ENCODE measurements around the gene PCDHA6.
"Not testable (repeated sequence)": the region's sequence is repeated elsewhere in the genome, so short reads cannot be mapped to it uniquely, and the experiment has no call there.

The PCDHA6 gene

DNA sequence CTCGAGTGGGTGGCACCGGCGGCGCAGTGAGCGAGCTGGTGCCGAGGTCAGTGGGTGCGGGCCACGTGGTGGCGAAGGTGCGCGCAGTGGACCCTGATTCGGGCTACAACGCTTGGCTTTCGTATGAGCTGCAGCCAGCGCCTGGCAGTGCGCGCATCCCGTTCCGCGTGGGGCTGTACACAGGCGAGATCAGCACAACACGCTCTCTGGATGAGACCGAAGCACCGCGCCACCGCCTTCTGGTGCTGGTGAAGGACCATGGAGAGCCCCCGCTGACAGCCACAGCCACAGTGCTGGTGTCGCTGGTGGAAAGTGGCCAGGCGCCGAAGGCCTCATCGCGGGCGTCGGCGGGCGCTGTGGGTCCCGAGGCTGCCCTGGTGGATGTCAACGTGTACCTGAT, 4.3 kb upstream of the PCDHA6 start:
- H3K27ac ChIP-seq (ENCODE audit: low read length): no peak overlapping the region
- no peak overlapping the region for H3K9ac ChIP-seq (ENCODE audit: low read depth, low read length)
- no peaks in the 10 kb centered on the region for H3K27me3 ChIP-seq (ENCODE audit: insufficient read depth, low read length)
- H3K4me3 ChIP-seq (ENCODE audit: low read length): no peak overlapping the region
- H3K36me3 ChIP-seq (ENCODE audit: insufficient read depth, low read depth, low read length): no peaks in the 10 kb centered on the region
- no peaks in the 10 kb centered on the region for H3K4me1 ChIP-seq (ENCODE audit: insufficient read depth, low read length)
- peaks cover 49% of the 10 kb centered on the region; the same call in 1 of the 2 replicates for H3K9me3 ChIP-seq (ENCODE audit: insufficient read depth, low read depth, low read length)

DNA sequence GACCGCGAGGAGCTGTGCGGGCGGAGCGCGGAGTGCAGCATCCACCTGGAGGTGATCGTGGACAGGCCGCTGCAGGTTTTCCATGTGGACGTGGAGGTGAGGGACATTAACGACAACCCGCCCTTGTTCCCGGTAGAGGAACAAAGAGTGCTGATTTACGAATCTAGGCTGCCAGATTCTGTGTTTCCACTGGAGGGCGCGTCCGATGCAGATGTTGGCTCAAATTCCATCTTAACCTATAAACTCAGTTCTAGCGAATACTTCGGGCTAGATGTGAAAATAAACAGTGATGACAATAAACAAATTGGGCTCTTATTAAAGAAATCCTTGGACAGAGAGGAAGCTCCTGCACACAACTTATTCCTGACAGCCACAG, 590 bp downstream of the PCDHA6 start:
- Histone ChIP-seq H3K36me3 (ENCODE audit: insufficient read depth, low read depth, low read length) (no peaks in the 10 kb centered on the region), H3K9me3 (ENCODE audit: insufficient read depth, low read depth, low read length) (peaks cover 45% of the 10 kb centered on the region; the same call in 1 of the 2 replicates), H3K9ac (ENCODE audit: low read depth, low read length) (no peak overlapping the region), H3K4me3 (ENCODE audit: low read length) (no peak overlapping the region), H3K27me3 (ENCODE audit: insufficient read depth, low read length) (no peaks in the 10 kb centered on the region), H3K4me1 (ENCODE audit: insufficient read depth, low read length) (no peaks in the 10 kb centered on the region), H3K27ac (ENCODE audit: low read length) (no peak overlapping the region)

DNA sequence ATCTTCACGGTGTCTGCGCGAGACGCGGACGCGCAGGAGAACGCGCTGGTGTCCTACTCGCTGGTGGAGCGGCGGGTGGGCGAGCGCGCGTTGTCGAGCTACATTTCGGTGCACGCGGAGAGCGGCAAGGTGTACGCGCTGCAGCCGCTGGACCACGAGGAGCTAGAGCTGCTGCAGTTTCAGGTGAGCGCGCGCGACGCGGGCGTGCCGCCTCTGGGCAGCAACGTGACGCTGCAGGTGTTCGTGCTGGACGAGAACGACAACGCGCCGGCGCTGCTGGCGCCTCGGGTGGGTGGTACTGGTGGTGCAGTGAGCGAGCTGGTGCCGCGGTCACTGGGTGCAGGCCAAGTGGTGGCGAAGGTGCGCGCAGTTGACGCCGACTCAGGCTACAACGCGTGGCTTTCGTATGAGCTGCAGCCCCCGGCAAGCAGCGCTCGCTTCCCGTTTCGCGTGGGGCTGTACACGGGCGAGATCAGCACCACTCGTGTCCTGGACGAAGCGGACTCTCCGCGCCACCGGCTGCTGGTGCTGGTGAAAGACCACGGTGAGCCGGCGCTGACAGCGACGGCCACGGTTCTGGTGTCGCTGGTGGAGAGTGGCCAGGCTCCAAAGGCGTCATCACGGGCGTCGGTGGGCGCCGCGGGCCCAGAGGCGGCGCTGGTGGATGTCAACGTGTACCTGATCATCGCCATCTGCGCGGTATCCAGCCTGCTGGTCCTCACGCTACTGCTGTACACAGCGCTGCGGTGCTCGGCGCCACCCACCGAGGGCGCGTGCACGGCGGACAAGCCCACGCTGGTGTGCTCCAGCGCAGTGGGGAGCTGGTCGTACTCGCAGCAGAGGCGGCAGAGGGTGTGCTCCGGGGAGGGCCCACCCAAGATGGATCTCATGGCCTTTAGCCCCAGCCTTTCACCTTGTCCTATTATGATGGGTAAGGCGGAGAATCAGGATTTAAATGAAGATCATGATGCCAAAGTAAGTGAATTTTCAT, 2.0 kb downstream of the PCDHA6 start:
- not testable (repeated sequence) for H3K9ac ChIP-seq (ENCODE audit: low read depth, low read length); H3K36me3 ChIP-seq (ENCODE audit: insufficient read depth, low read depth, low read length); H3K4me1 ChIP-seq (ENCODE audit: insufficient read depth, low read length); H3K4me3 ChIP-seq (ENCODE audit: low read length); H3K27me3 ChIP-seq (ENCODE audit: insufficient read depth, low read length); H3K27ac ChIP-seq (ENCODE audit: low read length)
- peaks cover 43% of the 10 kb centered on the region; the same call in 1 of the 2 replicates for H3K9me3 ChIP-seq (ENCODE audit: insufficient read depth, low read depth, low read length)

DNA sequence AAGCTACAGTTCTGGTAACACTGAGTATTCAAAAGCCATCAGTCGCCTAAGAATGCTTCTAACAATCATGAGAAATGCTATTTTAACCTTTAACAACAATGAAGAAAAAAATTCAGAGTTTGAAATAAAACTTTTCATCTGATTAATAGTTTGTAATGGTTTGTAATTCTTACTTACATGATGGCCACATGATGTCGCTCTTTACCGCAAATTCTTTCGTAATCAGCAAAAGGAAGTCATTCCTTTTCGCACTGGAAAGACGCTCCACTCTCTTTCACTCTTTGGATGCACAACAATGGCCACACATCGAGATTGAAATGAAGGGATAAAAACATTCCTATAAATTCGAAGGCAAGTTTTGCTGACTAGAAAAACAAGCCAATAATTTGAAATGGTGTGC, 6.2 kb downstream of the PCDHA6 start, which contains the start of gene PCDHA7:
Gene PCDHA7 (plus strand): TSS at position 277 of the 400 bp plus-strand sequence. CDS start 115 bp downstream, at position 392.
- no peaks in the 10 kb centered on the region for H3K36me3 ChIP-seq (ENCODE audit: insufficient read depth, low read depth, low read length)
- H3K4me3 ChIP-seq (ENCODE audit: low read length): no peak within 1 kb of the TSS
- H3K27me3 ChIP-seq (ENCODE audit: insufficient read depth, low read length): no peaks in the 10 kb centered on the region
- H3K27ac ChIP-seq (ENCODE audit: low read length): no peak within 1 kb of the TSS
- H3K4me1 ChIP-seq (ENCODE audit: insufficient read depth, low read length): no peaks in the 10 kb centered on the region
- H3K9me3 ChIP-seq (ENCODE audit: insufficient read depth, low read depth, low read length): peaks cover 41% of the 10 kb centered on the region; the same call in 1 of the 2 replicates
- H3K9ac ChIP-seq (ENCODE audit: low read depth, low read length): no peak within 1 kb of the TSS

DNA sequence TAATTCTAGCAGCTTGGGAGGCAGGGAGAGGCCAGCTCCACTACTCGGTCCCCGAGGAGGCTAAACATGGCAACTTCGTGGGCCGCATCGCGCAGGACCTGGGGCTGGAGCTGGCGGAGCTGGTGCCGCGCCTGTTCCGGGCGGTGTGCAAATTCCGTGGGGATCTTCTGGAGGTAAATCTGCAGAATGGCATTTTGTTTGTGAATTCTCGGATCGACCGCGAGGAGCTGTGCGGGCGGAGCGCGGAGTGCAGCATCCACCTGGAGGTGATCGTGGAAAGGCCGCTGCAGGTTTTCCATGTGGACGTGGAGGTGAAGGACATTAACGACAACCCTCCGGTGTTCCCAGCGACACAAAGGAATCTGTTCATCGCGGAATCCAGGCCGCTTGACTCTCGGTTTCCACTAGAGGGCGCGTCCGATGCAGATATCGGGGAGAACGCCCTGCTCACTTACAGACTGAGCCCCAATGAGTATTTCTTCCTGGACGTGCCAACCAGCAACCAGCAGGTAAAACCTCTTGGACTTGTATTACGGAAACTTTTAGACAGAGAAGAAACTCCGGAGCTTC, 6.8 kb downstream of the PCDHA6 start:
- not testable (repeated sequence) for H3K9ac ChIP-seq (ENCODE audit: low read depth, low read length); H3K36me3 ChIP-seq (ENCODE audit: insufficient read depth, low read depth, low read length); H3K27me3 ChIP-seq (ENCODE audit: insufficient read depth, low read length); H3K27ac ChIP-seq (ENCODE audit: low read length); H3K4me3 ChIP-seq (ENCODE audit: low read length); H3K4me1 ChIP-seq (ENCODE audit: insufficient read depth, low read length)
- peaks cover 41% of the 10 kb centered on the region; the same call in 1 of the 2 replicates for H3K9me3 ChIP-seq (ENCODE audit: insufficient read depth, low read depth, low read length)

DNA sequence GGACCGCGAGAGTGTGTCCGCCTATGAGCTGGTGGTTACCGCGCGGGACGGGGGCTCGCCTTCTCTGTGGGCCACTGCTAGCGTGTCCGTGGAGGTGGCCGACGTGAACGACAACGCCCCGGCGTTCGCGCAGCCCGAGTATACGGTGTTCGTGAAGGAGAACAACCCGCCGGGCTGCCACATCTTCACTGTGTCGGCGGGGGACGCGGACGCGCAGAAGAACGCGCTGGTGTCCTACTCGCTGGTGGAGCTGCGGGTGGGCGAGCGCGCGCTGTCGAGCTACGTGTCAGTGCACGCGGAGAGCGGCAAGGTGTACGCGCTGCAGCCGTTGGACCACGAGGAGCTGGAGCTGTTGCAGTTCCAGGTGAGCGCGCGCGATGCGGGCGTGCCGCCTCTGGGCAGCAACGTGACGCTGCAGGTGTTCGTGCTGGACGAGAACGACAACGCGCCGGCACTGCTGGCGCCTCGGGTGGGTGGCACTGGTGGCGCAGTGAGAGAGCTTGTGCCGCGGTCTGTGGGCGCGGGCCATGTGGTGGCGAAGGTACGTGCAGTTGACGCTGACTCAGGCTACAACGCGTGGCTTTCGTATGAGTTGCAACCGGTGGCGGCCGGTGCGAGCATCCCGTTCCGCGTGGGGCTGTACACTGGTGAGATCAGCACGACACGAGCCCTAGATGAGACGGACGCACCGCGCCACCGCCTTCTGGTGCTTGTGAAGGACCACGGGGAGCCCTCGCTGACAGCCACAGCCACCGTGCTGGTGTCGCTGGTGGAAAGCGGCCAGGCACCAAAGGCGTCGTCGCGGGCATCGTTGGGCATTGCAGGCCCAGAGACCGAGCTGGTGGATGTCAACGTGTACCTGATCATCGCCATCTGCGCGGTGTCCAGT, 8.1 kb downstream of the PCDHA6 start:
- Histone ChIP-seq H3K27ac (ENCODE audit: low read length) (no peak overlapping the region), H3K9me3 (ENCODE audit: insufficient read depth, low read depth, low read length) (peaks cover 47% of the 10 kb centered on the region; the same call in 1 of the 2 replicates), H3K36me3 (ENCODE audit: insufficient read depth, low read depth, low read length) (no peaks in the 10 kb centered on the region), H3K27me3 (ENCODE audit: insufficient read depth, low read length) (no peaks in the 10 kb centered on the region), H3K9ac (ENCODE audit: low read depth, low read length) (no peak overlapping the region), H3K4me3 (ENCODE audit: low read length) (no peak overlapping the region), H3K4me1 (ENCODE audit: insufficient read depth, low read length) (no peaks in the 10 kb centered on the region)

DNA sequence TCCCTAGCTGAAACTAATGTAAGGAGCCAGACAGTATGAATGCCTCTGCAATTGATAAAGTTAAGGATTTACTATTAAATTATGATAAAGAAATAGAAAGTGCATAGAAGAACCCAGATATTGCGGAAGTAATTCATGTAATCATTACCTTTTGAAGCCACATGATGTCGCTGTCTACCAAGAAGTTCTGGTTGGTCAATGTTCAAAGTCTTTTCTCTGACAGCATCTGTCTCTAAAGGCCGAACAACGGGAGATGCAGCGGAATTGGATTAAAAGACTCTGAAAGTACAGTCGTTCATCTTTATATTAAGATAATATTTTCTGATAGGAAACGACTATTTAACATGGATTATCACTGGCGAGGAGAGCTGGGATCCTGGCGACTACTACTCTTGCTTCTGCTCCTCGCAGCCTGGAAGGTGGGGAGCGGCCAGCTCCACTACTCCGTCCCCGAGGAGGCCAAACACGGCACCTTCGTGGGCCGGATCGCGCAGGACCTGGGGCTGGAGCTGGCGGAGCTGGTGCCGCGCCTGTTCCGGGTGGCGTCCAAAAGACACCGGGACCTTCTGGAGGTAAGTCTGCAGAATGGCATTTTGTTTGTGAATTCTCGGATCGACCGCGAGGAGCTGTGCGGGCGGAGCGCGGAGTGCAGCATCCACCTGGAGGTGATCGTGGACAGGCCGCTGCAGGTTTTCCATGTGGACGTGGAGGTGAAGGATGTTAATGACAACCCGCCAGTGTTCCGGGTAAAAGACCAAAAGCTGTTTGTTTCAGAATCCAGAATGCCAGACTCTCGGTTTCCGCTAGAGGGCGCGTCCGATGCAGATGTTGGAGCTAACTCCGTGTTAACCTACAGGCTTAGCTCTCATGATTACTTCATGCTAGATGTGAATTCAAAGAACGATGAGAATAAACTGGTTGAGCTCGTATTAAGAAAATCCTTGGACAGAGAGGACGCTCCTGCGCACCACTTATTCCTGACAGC, 13.5 kb downstream of the PCDHA6 start, which contains the start of gene PCDHA8:
Gene PCDHA8 (plus strand): TSS at position 210 of the 985 bp plus-strand sequence. CDS start 135 bp downstream, at position 345.
- Histone ChIP-seq H3K4me1 (ENCODE audit: insufficient read depth, low read length) (no peaks in the 10 kb centered on the region), H3K9ac (ENCODE audit: low read depth, low read length) (no peak within 1 kb of the TSS), H3K27ac (ENCODE audit: low read length) (no peak within 1 kb of the TSS), H3K27me3 (ENCODE audit: insufficient read depth, low read length) (no peaks in the 10 kb centered on the region), H3K4me3 (ENCODE audit: low read length) (no peak within 1 kb of the TSS), H3K36me3 (ENCODE audit: insufficient read depth, low read depth, low read length) (no peaks in the 10 kb centered on the region), H3K9me3 (ENCODE audit: insufficient read depth, low read depth, low read length) (peaks cover 31% of the 10 kb centered on the region; the same call in 1 of the 2 replicates)

DNA sequence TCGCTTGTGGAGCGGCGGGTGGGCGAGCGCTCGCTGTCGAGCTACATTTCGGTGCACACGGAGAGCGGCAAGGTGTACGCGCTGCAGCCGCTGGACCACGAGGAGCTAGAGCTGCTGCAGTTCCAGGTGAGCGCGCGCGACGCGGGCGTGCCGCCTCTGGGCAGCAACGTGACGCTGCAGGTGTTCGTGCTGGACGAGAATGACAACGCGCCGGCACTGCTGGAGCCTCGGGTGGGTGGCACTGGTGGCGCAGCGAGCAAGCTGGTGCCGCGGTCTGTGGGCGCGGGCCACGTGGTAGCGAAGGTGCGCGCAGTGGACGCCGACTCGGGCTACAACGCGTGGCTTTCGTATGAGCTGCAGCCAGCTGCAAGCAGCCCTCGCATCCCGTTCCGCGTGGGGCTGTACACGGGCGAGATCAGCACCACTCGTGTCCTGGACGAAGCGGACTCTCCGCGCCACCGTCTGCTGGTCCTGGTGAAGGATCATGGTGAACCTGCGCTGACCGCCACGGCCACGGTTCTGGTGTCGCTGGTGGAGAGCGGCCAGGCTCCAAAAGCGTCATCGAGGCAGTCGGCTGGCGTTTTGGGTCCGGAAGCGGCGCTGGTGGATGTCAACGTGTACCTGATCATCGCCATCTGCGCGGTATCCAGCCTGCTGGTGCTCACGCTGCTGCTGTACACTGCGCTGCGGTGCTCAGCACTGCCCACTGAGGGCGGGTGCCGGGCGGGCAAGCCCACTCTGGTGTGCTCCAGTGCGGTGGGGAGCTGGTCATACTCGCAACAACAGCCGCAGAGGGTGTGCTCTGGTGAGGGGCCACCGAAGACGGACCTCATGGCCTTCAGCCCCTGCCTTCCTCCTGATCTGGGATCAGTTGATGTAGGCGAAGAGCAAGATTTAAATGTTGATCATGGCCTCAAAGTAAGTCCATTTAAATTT, 15.3 kb downstream of the PCDHA6 start:
- Histone ChIP-seq H3K4me3 (ENCODE audit: low read length) (no peak overlapping the region), H3K9ac (ENCODE audit: low read depth, low read length) (no peak overlapping the region), H3K36me3 (ENCODE audit: insufficient read depth, low read depth, low read length) (no peaks in the 10 kb centered on the region)

DNA sequence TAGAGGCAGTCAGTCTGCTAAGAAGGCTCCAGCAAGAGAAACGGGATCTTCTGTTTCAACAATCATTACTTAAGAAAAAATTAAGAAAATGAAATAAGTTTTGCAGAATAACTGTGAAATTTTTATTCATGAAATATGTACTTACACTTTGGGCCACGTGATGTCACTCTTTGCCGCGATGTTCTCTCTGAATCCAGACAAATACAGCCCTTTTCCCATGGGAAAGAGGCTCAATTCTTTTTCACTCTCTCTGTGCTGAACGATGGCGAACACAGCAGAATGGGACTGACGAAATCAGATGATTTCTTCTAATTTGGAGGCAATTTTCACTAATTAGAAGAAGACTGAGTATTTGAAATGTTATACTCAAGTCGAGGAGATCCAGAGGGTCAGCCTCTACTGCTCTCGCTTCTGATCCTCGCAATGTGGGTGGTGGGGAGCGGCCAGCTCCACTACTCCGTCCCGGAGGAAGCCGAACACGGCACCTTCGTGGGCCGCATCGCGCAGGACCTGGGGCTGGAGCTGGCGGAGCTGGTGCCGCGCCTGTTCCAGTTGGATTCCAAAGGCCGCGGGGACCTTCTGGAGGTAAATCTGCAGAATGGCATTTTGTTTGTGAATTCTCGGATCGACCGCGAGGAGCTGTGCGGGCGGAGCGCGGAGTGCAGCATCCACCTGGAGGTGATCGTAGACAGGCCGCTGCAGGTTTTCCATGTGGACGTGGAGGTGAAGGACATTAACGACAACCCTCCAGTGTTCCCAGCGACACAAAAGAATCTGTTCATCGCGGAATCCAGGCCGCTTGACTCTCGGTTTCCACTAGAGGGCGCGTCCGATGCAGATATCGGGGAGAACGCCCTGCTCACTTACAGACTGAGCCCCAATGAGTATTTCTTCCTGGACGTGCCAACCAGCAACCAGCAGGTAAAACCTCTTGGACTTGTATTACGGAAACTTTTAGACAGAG, 20.7 kb downstream of the PCDHA6 start, which contains the start of gene PCDHA9:
Gene PCDHA9 (plus strand): TSS at position 244 of the 964 bp plus-strand sequence. CDS start 114 bp downstream, at position 358.
- H3K4me3 ChIP-seq (ENCODE audit: low read length); H3K9ac ChIP-seq (ENCODE audit: low read depth, low read length); H3K36me3 ChIP-seq (ENCODE audit: insufficient read depth, low read depth, low read length); H3K27me3 ChIP-seq (ENCODE audit: insufficient read depth, low read length); H3K27ac ChIP-seq (ENCODE audit: low read length); H3K4me1 ChIP-seq (ENCODE audit: insufficient read depth, low read length): not testable (repeated sequence)
- peaks cover 21% of the 10 kb centered on the region; the same call in 1 of the 2 replicates for H3K9me3 ChIP-seq (ENCODE audit: insufficient read depth, low read depth, low read length)

More for the DNA sequence above, 15.3 kb downstream of the PCDHA6 start:
- Histone ChIP-seq H3K27ac (ENCODE audit: low read length) (no peak overlapping the region), H3K27me3 (ENCODE audit: insufficient read depth, low read length) (no peaks in the 10 kb centered on the region), H3K4me1 (ENCODE audit: insufficient read depth, low read length) (no peaks in the 10 kb centered on the region), H3K9me3 (ENCODE audit: insufficient read depth, low read depth, low read length) (peaks cover 24% of the 10 kb centered on the region; the same call in 1 of the 2 replicates)
